Measurements from ENCODE around the gene CNTNAP2.
"Not testable (repeated sequence)": the region's sequence is repeated elsewhere in the genome, so short reads cannot be mapped to it uniquely, and the experiment has no call there.

Gene CNTNAP2

DNA sequence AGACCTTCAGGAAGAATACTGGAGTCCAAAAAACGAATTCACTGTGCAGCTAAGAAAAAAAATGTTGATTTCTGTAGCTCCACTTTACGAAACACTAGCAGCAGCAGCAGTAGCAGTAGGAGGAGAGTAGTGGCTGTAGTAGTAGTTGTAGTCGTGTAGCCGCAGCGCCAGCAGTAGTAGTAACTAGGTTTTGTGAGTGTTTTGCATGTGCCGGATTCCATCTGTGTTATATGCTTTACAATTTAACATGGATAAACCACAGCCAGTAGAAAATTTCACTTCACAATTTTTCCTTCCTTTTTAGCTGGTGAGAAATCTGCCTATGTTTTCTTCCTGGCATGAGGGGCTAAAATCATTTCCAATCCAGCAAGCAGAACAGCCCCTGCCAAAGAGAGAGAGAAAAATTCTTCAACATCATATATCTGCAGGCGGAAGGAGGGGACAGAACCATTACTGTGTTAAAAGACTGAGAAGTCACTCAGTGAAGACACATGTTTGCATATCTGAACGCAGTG is 2325.6 kb downstream of the CNTNAP2 start:
- Histone ChIP-seq H3K9me3 (ENCODE audit: control insufficient read depth, low read length) (no peaks in the 10 kb centered on the region), H3K4me1 (ENCODE audit: control insufficient read depth, insufficient read depth, low read length, poor library complexity, severe bottlenecking) (no peaks in the 10 kb centered on the region), H3K4me3 (ENCODE audit: insufficient read depth, low read depth, low read length, poor library complexity, severe bottlenecking) (no peak overlapping the region), H3K27me3 (replicated peaks; ENCODE audit: control insufficient read depth, insufficient read depth, low read length, poor library complexity, severe bottlenecking) (no peaks in the 10 kb centered on the region), H3K27ac (ENCODE audit: insufficient read depth, low read length, poor library complexity, severe bottlenecking) (no peak overlapping the region), H3K36me3 (ENCODE audit: control insufficient read depth, insufficient read depth, low read length) (no peaks in the 10 kb centered on the region)
- DNase-seq = no peak

DNA sequence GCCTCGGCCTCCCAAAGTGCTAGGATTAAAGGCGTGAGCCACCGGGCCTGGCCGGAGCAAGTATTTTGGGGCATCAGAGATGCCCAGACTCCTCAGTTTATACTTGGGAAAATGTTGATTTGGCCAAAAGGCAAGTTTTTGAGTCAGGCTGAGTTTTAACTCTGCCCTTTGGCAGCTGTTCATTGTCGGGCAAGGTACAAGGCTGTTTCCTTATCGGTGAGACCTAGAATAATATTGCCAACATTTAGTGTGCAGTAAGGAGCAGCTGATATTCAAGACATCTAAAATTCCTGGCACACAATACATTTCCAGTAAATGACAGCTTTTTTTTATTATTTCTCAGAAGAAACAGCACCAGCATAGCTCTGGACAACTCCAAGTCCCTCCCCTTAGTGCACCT is 2326.3 kb downstream of the CNTNAP2 start:
- Histone ChIP-seq H3K27ac (ENCODE audit: insufficient read depth, low read length, poor library complexity, severe bottlenecking) (no peak overlapping the region), H3K4me1 (ENCODE audit: control insufficient read depth, insufficient read depth, low read length, poor library complexity, severe bottlenecking) (no peaks in the 10 kb centered on the region), H3K9me3 (ENCODE audit: control insufficient read depth, low read length) (no peaks in the 10 kb centered on the region), H3K27me3 (replicated peaks; ENCODE audit: control insufficient read depth, insufficient read depth, low read length, poor library complexity, severe bottlenecking) (no peaks in the 10 kb centered on the region), H3K4me3 (ENCODE audit: insufficient read depth, low read depth, low read length, poor library complexity, severe bottlenecking) (no peak overlapping the region), H3K36me3 (ENCODE audit: control insufficient read depth, insufficient read depth, low read length) (no peaks in the 10 kb centered on the region)
- DNase-seq = no peak

DNA sequence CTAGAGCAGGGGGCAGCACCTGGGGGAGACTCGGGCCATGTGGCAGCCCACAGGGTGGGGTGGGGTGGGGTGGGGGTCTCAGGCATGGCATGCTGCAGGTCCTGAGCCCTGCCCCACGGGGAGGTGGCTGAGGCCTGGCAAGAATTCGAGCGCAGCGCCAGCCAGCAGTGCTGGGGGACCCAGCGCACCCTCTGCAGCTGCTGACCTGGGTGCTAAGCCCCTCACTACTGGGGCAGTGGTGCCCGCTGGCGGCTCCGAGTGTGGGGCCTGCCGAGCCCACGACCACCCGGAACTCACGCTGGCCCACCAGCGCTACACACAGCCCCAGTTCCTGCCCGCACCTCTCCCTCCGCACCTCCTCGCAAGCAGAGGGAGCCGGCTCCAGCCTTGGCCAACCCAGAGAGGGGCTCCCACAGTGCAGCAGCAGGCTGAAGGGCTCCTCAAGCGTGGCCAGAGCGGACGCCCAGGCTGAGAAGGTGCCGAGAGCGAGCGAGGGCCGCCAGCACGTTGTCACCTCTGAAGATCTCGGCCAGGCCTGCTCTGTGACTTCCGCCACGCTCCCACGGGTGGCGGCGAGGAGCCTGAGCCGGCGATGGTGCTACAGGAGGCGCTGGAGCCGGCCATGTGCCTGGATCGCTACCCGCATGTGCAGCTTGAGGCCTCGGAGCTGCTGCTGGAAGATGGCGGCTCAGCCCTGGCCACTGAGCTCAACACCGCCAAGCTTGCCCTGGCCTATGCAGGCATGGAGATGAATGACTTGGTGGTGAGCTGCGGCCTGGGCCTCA is 2328.9 kb downstream of the CNTNAP2 start:
- Histone ChIP-seq H3K36me3 (ENCODE audit: control insufficient read depth, insufficient read depth, low read length) (no peaks in the 10 kb centered on the region), H3K27me3 (replicated peaks; ENCODE audit: control insufficient read depth, insufficient read depth, low read length, poor library complexity, severe bottlenecking) (no peaks in the 10 kb centered on the region), H3K4me3 (ENCODE audit: insufficient read depth, low read depth, low read length, poor library complexity, severe bottlenecking) (no peak overlapping the region), H3K27ac (ENCODE audit: insufficient read depth, low read length, poor library complexity, severe bottlenecking) (no peak overlapping the region), H3K9me3 (ENCODE audit: control insufficient read depth, low read length) (no peaks in the 10 kb centered on the region), H3K4me1 (ENCODE audit: control insufficient read depth, insufficient read depth, low read length, poor library complexity, severe bottlenecking) (no peaks in the 10 kb centered on the region)
- no peak for DNase-seq

DNA sequence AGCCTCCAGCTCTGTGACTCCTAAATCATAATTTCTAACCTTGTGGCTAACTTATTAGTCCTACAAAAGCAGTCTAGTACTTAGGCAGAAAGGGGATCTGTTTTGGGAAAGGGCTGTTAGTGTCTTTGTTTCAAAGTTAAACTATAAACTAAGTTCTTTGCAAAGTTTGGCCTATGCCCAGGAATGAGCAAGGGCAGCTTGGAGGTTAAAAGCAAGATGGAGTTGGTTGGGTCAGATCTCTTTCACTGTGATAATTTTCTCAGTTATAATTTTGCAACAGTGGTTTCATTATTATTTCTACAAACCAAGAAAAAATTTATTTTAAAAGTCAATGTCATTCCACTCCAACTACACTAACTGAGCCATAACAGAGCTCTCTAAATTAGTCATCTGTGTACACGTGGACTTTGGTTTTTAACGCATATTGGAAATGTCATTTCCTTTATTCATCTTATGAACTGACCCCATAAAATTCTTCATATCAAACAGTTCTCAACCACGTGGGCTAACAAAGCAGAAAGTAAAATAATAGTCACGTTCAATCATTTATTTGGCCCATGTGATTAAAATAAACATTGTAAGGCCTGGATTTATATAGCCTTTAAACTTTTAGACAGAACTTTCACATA is 2330.7 kb downstream of the CNTNAP2 start:
- Histone ChIP-seq H3K27me3 (replicated peaks; ENCODE audit: control insufficient read depth, insufficient read depth, low read length, poor library complexity, severe bottlenecking) (no peaks in the 10 kb centered on the region), H3K9me3 (ENCODE audit: control insufficient read depth, low read length) (no peaks in the 10 kb centered on the region), H3K27ac (ENCODE audit: insufficient read depth, low read length, poor library complexity, severe bottlenecking) (no peak overlapping the region), H3K4me1 (ENCODE audit: control insufficient read depth, insufficient read depth, low read length, poor library complexity, severe bottlenecking) (no peaks in the 10 kb centered on the region), H3K4me3 (ENCODE audit: insufficient read depth, low read depth, low read length, poor library complexity, severe bottlenecking) (no peak overlapping the region), H3K36me3 (ENCODE audit: control insufficient read depth, insufficient read depth, low read length) (no peaks in the 10 kb centered on the region)
- no peak for DNase-seq

DNA sequence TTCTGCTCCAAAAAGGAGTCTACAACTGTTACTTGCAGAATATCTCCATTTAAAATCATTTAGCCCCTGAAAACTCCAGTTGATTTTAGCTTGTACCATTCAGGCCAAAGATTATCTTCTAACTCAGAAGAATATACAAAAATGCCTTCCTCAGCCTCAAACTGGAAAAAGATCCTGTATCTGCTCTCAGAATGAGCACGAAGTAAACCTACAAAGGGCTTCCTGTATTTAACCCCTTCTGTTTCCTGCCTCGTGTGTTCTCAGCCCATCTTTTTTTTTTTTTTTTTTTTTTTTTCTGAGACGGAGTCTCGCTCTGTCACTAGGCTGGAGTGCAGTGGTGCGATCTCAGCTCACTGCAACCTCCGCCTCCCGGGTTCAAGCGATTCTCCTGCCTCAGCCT is 2334.9 kb downstream of the CNTNAP2 start:
- not testable (repeated sequence) for H3K27me3 ChIP-seq (replicated peaks; ENCODE audit: control insufficient read depth, insufficient read depth, low read length, poor library complexity, severe bottlenecking); DNase-seq; H3K27ac ChIP-seq (ENCODE audit: insufficient read depth, low read length, poor library complexity, severe bottlenecking); H3K4me1 ChIP-seq (ENCODE audit: control insufficient read depth, insufficient read depth, low read length, poor library complexity, severe bottlenecking); H3K36me3 ChIP-seq (ENCODE audit: control insufficient read depth, insufficient read depth, low read length); H3K4me3 ChIP-seq (ENCODE audit: insufficient read depth, low read depth, low read length, poor library complexity, severe bottlenecking); H3K9me3 ChIP-seq (ENCODE audit: control insufficient read depth, low read length)

DNA sequence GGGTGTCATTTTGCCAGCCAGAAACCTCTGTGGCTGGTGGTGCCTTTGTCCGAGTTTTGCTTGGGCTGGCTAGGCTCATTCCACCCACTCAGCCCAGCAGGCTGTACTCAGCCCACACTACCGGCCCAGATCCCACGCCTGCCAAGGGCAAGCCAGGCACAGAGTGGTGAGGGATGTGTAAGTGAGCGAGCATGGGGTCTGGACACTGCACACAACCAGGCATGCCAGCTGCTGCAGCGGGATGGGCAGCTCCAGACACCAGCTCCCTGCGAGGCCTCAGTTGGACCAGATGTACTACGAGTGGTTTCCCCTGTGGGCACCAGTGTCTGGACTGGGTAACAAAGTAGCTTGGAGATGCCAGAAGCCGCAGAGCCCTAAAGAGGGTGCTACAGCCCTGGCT is 2339.8 kb downstream of the CNTNAP2 start:
- Histone ChIP-seq H3K27ac (ENCODE audit: insufficient read depth, low read length, poor library complexity, severe bottlenecking) (no peak overlapping the region), H3K4me1 (ENCODE audit: control insufficient read depth, insufficient read depth, low read length, poor library complexity, severe bottlenecking) (no peaks in the 10 kb centered on the region), H3K9me3 (ENCODE audit: control insufficient read depth, low read length) (no peaks in the 10 kb centered on the region), H3K4me3 (ENCODE audit: insufficient read depth, low read depth, low read length, poor library complexity, severe bottlenecking) (no peak overlapping the region), H3K27me3 (replicated peaks; ENCODE audit: control insufficient read depth, insufficient read depth, low read length, poor library complexity, severe bottlenecking) (no peaks in the 10 kb centered on the region), H3K36me3 (ENCODE audit: control insufficient read depth, insufficient read depth, low read length) (no peaks in the 10 kb centered on the region)
- DNase-seq = no peak

DNA sequence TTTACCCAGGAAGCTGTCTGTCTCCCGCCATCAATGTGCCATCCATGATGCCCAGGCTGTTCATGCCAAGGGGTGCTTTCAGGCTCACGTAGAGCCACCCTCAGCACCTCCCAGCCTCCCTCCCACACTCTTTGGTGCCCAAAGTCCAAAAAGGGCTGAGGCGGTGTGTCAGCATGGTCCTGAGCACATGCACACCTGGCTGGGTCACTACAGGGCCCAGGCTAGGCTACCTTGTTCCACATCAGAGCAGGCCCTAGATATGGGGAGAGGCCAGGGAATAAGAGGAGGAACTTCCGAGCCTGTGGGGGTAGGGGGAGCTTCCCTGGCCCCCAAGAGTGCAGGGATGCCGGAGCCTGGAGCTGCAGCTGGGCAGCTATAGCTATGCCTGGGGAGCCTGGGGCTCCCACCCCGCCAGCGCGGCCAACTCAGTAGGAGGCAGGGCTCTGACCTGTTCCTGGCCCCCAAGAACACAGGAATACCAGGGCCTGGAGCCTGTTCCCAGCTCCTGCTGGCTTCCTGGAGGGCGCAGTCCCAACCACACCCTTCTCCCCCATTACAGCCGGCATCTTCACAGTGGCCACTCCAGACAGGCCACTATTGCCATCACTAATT is 2340.8 kb downstream of the CNTNAP2 start:
- no peak for DNase-seq
- Histone ChIP-seq H3K4me1 (ENCODE audit: control insufficient read depth, insufficient read depth, low read length, poor library complexity, severe bottlenecking) (no peaks in the 10 kb centered on the region), H3K4me3 (ENCODE audit: insufficient read depth, low read depth, low read length, poor library complexity, severe bottlenecking) (no peak overlapping the region), H3K36me3 (ENCODE audit: control insufficient read depth, insufficient read depth, low read length) (no peaks in the 10 kb centered on the region), H3K9me3 (ENCODE audit: control insufficient read depth, low read length) (no peaks in the 10 kb centered on the region), H3K27ac (ENCODE audit: insufficient read depth, low read length, poor library complexity, severe bottlenecking) (no peak overlapping the region), H3K27me3 (replicated peaks; ENCODE audit: control insufficient read depth, insufficient read depth, low read length, poor library complexity, severe bottlenecking) (no peaks in the 10 kb centered on the region)

DNA sequence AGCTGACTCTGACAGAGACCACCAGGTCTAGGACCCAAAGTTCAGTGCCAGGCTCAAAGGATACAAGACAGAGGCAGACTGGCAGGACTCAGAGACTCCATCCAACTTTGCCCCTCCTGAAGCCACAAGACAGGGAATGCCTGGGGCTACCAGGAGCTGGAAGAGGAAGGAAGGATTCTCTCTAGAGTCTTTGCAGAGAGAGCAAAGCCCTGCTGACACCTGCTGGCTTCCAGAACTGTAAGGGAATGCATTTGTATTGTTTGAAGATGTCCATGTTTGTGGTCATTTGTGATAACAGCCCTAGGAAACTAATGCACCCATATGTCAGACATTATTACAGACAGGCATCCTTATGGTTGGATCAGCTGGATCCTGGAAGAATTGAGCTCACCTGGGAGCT is 2341.7 kb downstream of the CNTNAP2 start:
- no peaks in the 10 kb centered on the region for H3K27me3 ChIP-seq (replicated peaks; ENCODE audit: control insufficient read depth, insufficient read depth, low read length, poor library complexity, severe bottlenecking)
- no peak overlapping the region for H3K4me3 ChIP-seq (ENCODE audit: insufficient read depth, low read depth, low read length, poor library complexity, severe bottlenecking)
- DNase-seq = no peak
- H3K4me1 ChIP-seq (ENCODE audit: control insufficient read depth, insufficient read depth, low read length, poor library complexity, severe bottlenecking) = no peaks in the 10 kb centered on the region
- no peaks in the 10 kb centered on the region for H3K9me3 ChIP-seq (ENCODE audit: control insufficient read depth, low read length)
- no peak overlapping the region for H3K27ac ChIP-seq (ENCODE audit: insufficient read depth, low read length, poor library complexity, severe bottlenecking)
- H3K36me3 ChIP-seq (ENCODE audit: control insufficient read depth, insufficient read depth, low read length) = no peaks in the 10 kb centered on the region

DNA sequence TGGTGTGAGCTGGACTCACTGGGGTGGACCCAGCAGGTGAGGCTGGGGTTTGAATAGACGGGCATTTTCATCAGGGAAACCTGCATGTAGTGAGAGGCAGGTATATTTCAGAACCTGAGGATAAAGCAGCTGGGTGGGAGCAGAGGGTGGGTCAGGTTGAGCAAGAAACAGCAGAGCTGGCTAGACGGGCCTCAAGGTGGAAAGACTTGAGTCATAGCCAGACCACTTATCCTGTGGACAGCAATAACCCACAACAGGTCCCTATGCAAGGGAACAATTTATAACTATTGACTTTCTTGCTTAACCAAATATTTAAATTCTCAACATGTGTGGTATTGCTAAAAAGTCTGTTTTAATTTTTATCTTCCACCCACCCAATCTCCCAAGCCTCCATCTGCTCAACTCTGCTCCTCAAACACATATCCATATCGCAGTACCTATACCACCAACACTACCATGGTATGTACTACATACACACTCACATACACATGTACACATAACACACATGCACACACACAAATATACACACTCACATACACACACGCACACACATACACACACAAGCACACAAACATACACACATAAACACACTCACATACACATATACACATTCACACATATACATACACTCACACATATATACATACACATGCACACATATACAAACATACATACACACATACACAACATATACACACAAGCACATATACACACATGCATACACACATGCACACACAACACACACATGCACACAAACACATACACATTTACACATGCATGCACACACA is 2345.0 kb downstream of the CNTNAP2 start:
- no peak overlapping the region for H3K4me3 ChIP-seq (ENCODE audit: insufficient read depth, low read depth, low read length, poor library complexity, severe bottlenecking)
- no peaks in the 10 kb centered on the region for H3K4me1 ChIP-seq (ENCODE audit: control insufficient read depth, insufficient read depth, low read length, poor library complexity, severe bottlenecking)

More for the DNA sequence above, 2345.0 kb downstream of the CNTNAP2 start:
- Histone ChIP-seq H3K27me3 (replicated peaks; ENCODE audit: control insufficient read depth, insufficient read depth, low read length, poor library complexity, severe bottlenecking) (no peaks in the 10 kb centered on the region), H3K27ac (ENCODE audit: insufficient read depth, low read length, poor library complexity, severe bottlenecking) (no peak overlapping the region), H3K9me3 (ENCODE audit: control insufficient read depth, low read length) (no peaks in the 10 kb centered on the region), H3K36me3 (ENCODE audit: control insufficient read depth, insufficient read depth, low read length) (no peaks in the 10 kb centered on the region)
- DNase-seq = no peak
